K562 (cell line): Measurements from ENCODE around the gene PPAN. TPM values are rescaled to one million over a fixed set of nuclear protein-coding genes. Genes with fewer than 3 reads are reported as not detected.
A peak's percentile ranks its signal among the peaks of the same experiment; 100 is the strongest.

Source experiments
- ATAC-seq: fragments of 200-7000 bp; cut with Tn5 transposase; 3 replicates; pipeline ENCODE4 v1.9.1; 2020; ENCODE audit warnings: moderate library complexity
- BruUV-seq: library from RNA; stranded (reverse); fragments of 400-500 nt; replicated peaks from 2 replicates; lab custom pipeline; 2021; lab: Mats Ljungman, UMichigan
- CTCF ChIA-PET: fragments of 300-600 bp; formaldehyde crosslinking; extraction: SDS; loops from one replicate; lab custom pipeline; 2021; ENCODE audit warnings: low intra/inter-chr PET ratio; lab: Yijun Ruan, JAX
- POLR2A ChIA-PET: fragments of 300-600, 350-650 bp; sonication (Branson Sonifier 250); formaldehyde crosslinking; extraction: SDS; loops from one replicate; lab custom pipeline; 2021; ENCODE audit warnings: antibody characterized with exemption, inconsistent platforms; lab: Yijun Ruan, JAX
- DNase-seq, 4 experiments: peaks; one replicate each; pipeline versions ENCODE4 v3.0.0 to v3.0.0-alpha.2; 2011 to 2018; ENCODE audit warnings: low spot score in 3 of 4, mixed read lengths in 3 of 4; ENCODE audit errors: extremely low read depth in 1 of 4
- FAIRE-seq: peaks from 2 replicates; lab custom pipeline; 2011; peaks lifted over from hg19 to GRCh38; lab: Jason Lieb, UNC
- H2AFZ ChIP-seq: 2 replicates; pipeline ENCODE4 v1.6.0; 2011; ENCODE audit warnings: low read depth, low read length, control low read depth, inconsistent platforms
- H3K27ac ChIP-seq: fragments of 200-600 bp; 3 replicates; pipeline ENCODE4 v1.8.0; 2011; ENCODE audit warnings: low read depth, mild to moderate bottlenecking, control low read depth, inconsistent platforms, low read length, moderate library complexity, mixed read lengths; ENCODE audit errors: extremely low read depth
- H3K27me3 ChIP-seq, 2 experiments: fragments of 300-600 bp in 1 of 2; 2 replicates in 1 of 2; 3 replicates in 1 of 2; pipeline versions ENCODE4 v1.6.0 to v1.8.0; 2011; ENCODE audit warnings: inconsistent platforms in 2 of 2, low read length in 2 of 2, mild to moderate bottlenecking in 1 of 2, mixed read lengths in 1 of 2, moderate library complexity in 1 of 2; ENCODE audit not compliant: control insufficient read depth in 2 of 2, insufficient read depth in 2 of 2
- H3K36me3 ChIP-seq: fragments of 300-600 bp; 3 replicates; pipeline ENCODE4 v1.8.0; 2011; ENCODE audit warnings: mild to moderate bottlenecking, low read length, inconsistent platforms; ENCODE audit not compliant: control insufficient read depth, insufficient read depth
- H3K4me1 ChIP-seq, 2 experiments: fragments of 200-600 bp in 1 of 2; replicated peaks in 1 of 2; 2 replicates in 1 of 2; 3 replicates in 1 of 2; pipeline versions ENCODE4 v1.5.1 to v1.8.0; 2011; ENCODE audit warnings: inconsistent platforms in 2 of 2, low read length in 2 of 2, mild to moderate bottlenecking in 1 of 2, mixed read lengths in 1 of 2, moderate library complexity in 1 of 2; ENCODE audit not compliant: control insufficient read depth in 2 of 2, insufficient read depth in 2 of 2
- H3K4me2 ChIP-seq: 2 replicates; pipeline ENCODE4 v1.6.1; 2011; ENCODE audit warnings: low read length, control low read depth, inconsistent platforms, mixed read lengths; ENCODE audit not compliant: insufficient read depth
- H3K4me3 ChIP-seq: fragments of 200-600 bp; sonication (generic), shearing (Covaris generic); 2 replicates; pipeline ENCODE4 v1.5.1; 2016; ENCODE audit warnings: control low read depth, inconsistent platforms
- H3K79me2 ChIP-seq: fragments of 200-600 bp; 3 replicates; pipeline ENCODE4 v1.8.0; 2011; ENCODE audit warnings: low read length, inconsistent platforms; ENCODE audit not compliant: control insufficient read depth, insufficient read depth
- H3K9ac ChIP-seq, 2 experiments: 2 replicates each; pipeline versions ENCODE4 v1.6.0 to v1.6.1; 2011; ENCODE audit warnings: low read depth in 2 of 2, low read length in 2 of 2, control low read depth in 1 of 2, inconsistent platforms in 1 of 2, mild to moderate bottlenecking in 1 of 2, mixed read lengths in 1 of 2; ENCODE audit not compliant: insufficient read depth in 1 of 2
- H3K9me1 ChIP-seq: one replicate; pipeline ENCODE4 v1.6.0; 2011; ENCODE audit warnings: inconsistent platforms, mild to moderate bottlenecking, low read length, moderate library complexity; ENCODE audit not compliant: control insufficient read depth, insufficient read depth
- H3K9me3 ChIP-seq: replicated peaks from 2 replicates; pipeline ENCODE4 v1.5.1; 2011; ENCODE audit warnings: low read depth, low read length, inconsistent platforms; ENCODE audit not compliant: control insufficient read depth, insufficient read depth
- H4K20me1 ChIP-seq: replicated peaks from 2 replicates; pipeline ENCODE4 v1.6.1; 2011; ENCODE audit warnings: low read length, inconsistent platforms, mixed read lengths; ENCODE audit not compliant: control insufficient read depth, insufficient read depth
- CTCFL ChIP-seq: IDR thresholded peaks from 2 replicates; pipeline ENCODE4 v1.6.1; 2011; ENCODE audit warnings: borderline replicate concordance, low read depth, mild to moderate bottlenecking, moderate library complexity, low read length; ENCODE audit not compliant: insufficient read depth, poor library complexity, severe bottlenecking
- GMEB1 ChIP-seq: fragments of 250-450 bp; sonication (Bioruptor Pico); IDR thresholded peaks from 2 replicates; pipeline ENCODE4 v1.4.0; 2020; ENCODE audit warnings: mild to moderate bottlenecking
- GTF2B ChIP-seq: IDR thresholded peaks from 2 replicates; pipeline ENCODE4 v1.6.1; 2011; ENCODE audit not compliant: insufficient read length; ENCODE audit errors: extremely low read depth
- HES1 ChIP-seq: fragments of 450-650 bp; IDR thresholded peaks from 2 replicates; pipeline ENCODE4 v1.6.1; 2016; ENCODE audit warnings: low read depth, mild to moderate bottlenecking, moderate library complexity
- HIVEP1 ChIP-seq: fragments of 250-450 bp; sonication (Bioruptor Pico); IDR thresholded peaks from 2 replicates; pipeline ENCODE4 v1.4.0; 2020; ENCODE audit warnings: mild to moderate bottlenecking
- HOXB6 ChIP-seq: fragments of 250-450 bp; sonication (Bioruptor Pico); IDR thresholded peaks from 2 replicates; pipeline ENCODE4 v1.5.1; 2022; ENCODE audit warnings: mild to moderate bottlenecking, borderline replicate concordance
- MYNN ChIP-seq, 2 experiments: sonication (generic); formaldehyde crosslinking in 1 of 2; IDR thresholded peaks; 2 replicates each; pipeline versions ENCODE4 v1.5.0 to v1.6.1; 2016 to 2020; ENCODE audit warnings: antibody characterized with exemption in 1 of 2, missing genetic modification reagents in 1 of 2
- ZBTB2 ChIP-seq: fragments of 450-650 bp; IDR thresholded peaks from 2 replicates; pipeline ENCODE4 v1.6.1; 2016; ENCODE audit warnings: antibody characterized with exemption
- ZBTB33 ChIP-seq: sonication (generic); formaldehyde crosslinking; IDR thresholded peaks from 2 replicates; pipeline ENCODE4 v1.8.1; 2023; ENCODE audit warnings: mild to moderate bottlenecking, missing genetic modification reagents
- ZFX ChIP-seq: sonication (generic); formaldehyde crosslinking; IDR thresholded peaks from 2 replicates; pipeline ENCODE4 v1.8.0; 2022; ENCODE audit warnings: mild to moderate bottlenecking, missing genetic modification reagents, moderate library complexity
- ZKSCAN3 ChIP-seq: fragments of 250-450 bp; sonication (Bioruptor Pico); IDR thresholded peaks from 2 replicates; pipeline ENCODE4 v1.4.0; 2020
- WGBS: fragments of 100-300 bp; shearing (Covaris generic); methylation state at CpG from one replicate; pipeline ENCODE4 v1.1.6; 2016; ENCODE audit warnings: low coverage, mixed read lengths; ENCODE audit not compliant: insufficient coverage; ENCODE audit errors: missing lambda C conversion rate; 5-methylcytosine and 5-hydroxymethylcytosine counted together
- in situ Hi-C: fragments of 300-500 bp; cut with MboI; formaldehyde crosslinking; loops from 4 replicates; pipeline ENCODE4 v1.15.0; 2018; ENCODE audit warnings: inconsistent platforms, mixed read lengths
- intact Hi-C: fragments of 100-400 bp; cut with micrococcal nuclease; formaldehyde crosslinking; loops from 2 replicates; pipeline ENCODE4 v1.14.2; 2022
- polyA plus RNA-seq, 8 experiments: library from polyadenylated mRNA; depleted of rRNA in 4 of 8; stranded (reverse) in 5 of 8; unstranded in 3 of 8; fragments of >200 nt; fragmentation: Nextera tagmentation in 2 of 8; fragmentation: Illumina TruSeq in 1 of 8; extraction: Ambion mirVana in 2 of 8; extraction: Trizol in 1 of 8; gene quantifications; 2 replicates each; pipeline versions ENCODE4 v1.2.1 to v1.2.3, GENCODE V29; 2011 to 2014; ENCODE audit warnings: inconsistent platforms in 1 of 8, missing spikeins in 1 of 8
- total RNA-seq, 7 experiments: library from RNA; depleted of rRNA in 6 of 7; stranded (reverse); fragments of >200 nt in 6 of 7; fragmentation: Illumina TruSeq in 2 of 7; extraction: Trizol in 2 of 7; gene quantifications; 2 replicates each; pipeline versions ENCODE4 v1.2.1 to v1.2.3, GENCODE V29; 2011 to 2021; ENCODE audit warnings: low replicate concordance in 1 of 7

The PPAN gene
- total and polyA plus RNA-seq, 9 of the 15 experiments (the other 6 are each of a cell fraction or from before 2014, with no cell fraction given) = 2.2 to 129 (median 59.1) TPM

- TF ChIP-seq ZBTB33 (CRISPR knock-in tag) = peak; percentile 96
Measured at GRCh38 chr19:10089801-10090375, 16.3 kb upstream of the PPAN start (continued).

- Histone ChIP-seq H3K27me3 (no peaks in the 10 kb centered on the region), H3K79me2 (peaks cover under 1% of the 10 kb centered on the region; the same call in 1 of the 3 replicates), H4K20me1 (peaks cover 3% of the 10 kb centered on the region; the same call in 1 of the 2 replicates), H3K4me3 (no peak overlapping the region), H3K4me2 (no peak overlapping the region), H3K9ac (peak overlapping the region in 1 of 2 experiments; percentile 57; a peak in 2 of 4 replicates), H3K36me3 (no peaks in the 10 kb centered on the region; the same call in 2 of the 3 replicates), H3K9me3 (no peaks in the 10 kb centered on the region), H3K4me1 (peaks cover 20 to 46% of the 10 kb centered on the region in 2 experiments), H3K9me1 (no peaks in the 10 kb centered on the region), H3K27ac (no peak overlapping the region), H2AFZ (no peak overlapping the region)
- BruUV-seq = no TSS peak
- in situ Hi-C loops = no loop called here
- ChIA-PET POLR2A (interaction anchor here (1.8 kb wide), 1 partner anchor 11 kb away, joined by 5 read pairs; no protein-coding TSS in a partner anchor), CTCF (no interaction called here)
- DNase-seq = no peak
- ATAC-seq = no peak
- 68% methylated on average over 5 of the region's 17 CpGs for WGBS
- FAIRE-seq = no peak
- intact Hi-C loops = no loop called here
- TF ChIP-seq GMEB1 = no peak
- no peak for TF ChIP-seq ZBTB2
- TF ChIP-seq HOXB6 (CRISPR knock-in tag) = no peak
- no peak for TF ChIP-seq GTF2B
- TF ChIP-seq ZFX (CRISPR knock-in tag) = no peak
- TF ChIP-seq HES1 = no peak
- no peak for TF ChIP-seq HIVEP1 (CRISPR knock-in tag)
- TF ChIP-seq ZKSCAN3 (CRISPR knock-in tag) = no peak
- no peak for TF ChIP-seq CTCFL
- TF ChIP-seq MYNN (IDR thresholded peaks at IDR 0.05) = no peak
- TF ChIP-seq MYNN (CRISPR knock-in tag; IDR thresholded peaks at IDR 0.05) = no peak
Measured at GRCh38 chr19:10091370-10091687, 14.8 kb upstream of the PPAN start.
